CD1c-positive myeloid dendritic cell (primary cell): ENCODE results near the gene KRT34.
A peak's percentile ranks its signal among the peaks of the same experiment; 100 is the strongest.
"Not testable (repeated sequence)": the region's sequence is repeated elsewhere in the genome, so short reads cannot be mapped to it uniquely, and the experiment has no call there.

Source experiments
- DNase-seq: peaks from one replicate; pipeline ENCODE4 v3.0.0-alpha.2; 2016; ENCODE audit errors: extremely low spot score

Gene KRT34

DNA sequence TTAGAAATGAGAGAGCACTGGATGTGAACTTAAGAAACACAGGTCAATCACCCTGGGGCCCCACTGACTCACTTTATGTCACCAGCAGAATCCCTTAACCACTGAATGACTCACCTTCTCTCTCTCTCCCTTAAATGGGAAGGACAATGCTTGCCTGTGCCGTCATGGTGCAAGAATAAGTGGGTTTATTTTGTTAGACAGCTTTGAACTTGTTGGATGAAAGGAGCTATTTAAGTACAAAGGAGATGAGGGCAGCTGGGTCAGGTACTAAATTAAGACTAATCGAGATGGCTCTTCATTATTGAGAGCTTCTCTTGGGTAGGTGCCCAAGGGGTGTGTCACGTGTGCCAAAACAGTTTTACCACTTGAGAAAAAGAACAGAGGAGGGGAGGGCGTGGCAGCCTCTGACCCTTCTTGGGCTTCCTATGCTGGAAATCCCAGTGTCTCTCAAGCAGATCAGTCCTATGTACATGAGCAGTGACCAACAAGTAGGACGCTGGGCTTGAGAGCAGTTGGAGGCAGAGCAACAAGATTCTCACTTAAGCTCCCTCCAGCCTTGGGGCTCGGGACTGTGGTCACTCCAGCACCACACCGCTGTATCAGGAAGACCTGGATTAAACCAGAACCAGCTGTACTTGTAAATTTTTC, 22.0 kb upstream of the KRT34 start:
- peak; percentile 10 for DNase-seq

DNA sequence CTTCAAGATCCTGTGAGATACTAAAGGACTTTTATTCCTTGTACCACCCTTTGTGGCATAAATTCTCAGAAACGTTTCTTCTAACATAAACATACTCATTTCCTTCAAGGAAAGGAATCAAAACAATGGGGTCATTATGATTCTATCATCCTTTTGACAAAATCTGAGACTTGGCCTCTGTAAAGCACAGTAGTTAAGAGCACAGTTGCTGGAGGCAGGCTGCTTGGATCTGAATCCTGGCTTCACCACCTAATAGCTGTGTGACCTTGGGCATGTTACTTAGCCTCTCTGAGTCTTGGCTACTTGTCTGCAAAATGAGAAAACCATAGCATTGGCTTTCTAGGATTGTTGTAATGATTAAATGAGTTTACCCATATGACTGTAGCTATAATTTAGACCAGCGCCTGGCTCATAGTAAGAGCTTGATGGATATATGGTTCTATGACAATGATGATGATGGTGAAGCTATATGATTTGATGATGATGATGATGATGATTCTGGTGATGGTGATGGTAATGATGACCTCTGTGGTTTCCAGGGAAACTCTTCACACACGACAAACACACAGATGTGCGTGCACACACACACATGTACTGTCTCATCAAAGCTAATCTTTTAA, 21.4 kb upstream of the KRT34 start:
- no peak for DNase-seq

DNA sequence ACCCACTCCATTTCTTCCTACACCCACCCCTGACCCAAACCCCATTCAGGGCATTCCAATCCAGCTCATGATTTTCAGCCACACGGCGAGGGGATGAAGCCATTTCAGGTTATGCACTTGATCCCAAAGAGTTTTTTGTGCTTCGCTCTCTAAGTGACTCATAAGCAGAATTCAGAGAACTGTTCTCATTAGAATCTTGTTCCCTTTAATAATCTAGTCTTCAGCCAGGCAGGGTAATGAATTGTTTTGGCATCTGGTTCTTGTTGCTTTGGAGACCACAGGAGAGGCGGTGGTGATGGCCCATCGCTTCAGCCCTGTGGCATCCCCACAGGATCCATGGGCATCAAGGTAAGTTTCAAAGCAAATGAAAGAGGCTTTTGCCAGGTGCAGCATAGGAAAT, 20.1 kb upstream of the KRT34 start:
- DNase-seq = no peak

- DNase-seq = peak; percentile 18
Observed at GRCh38 chr17:41396996-41397660, 15.0 kb upstream of the KRT34 start, which contains the start of gene KRT31. Gene KRT31 (minus strand): TSS chr17:41397608. CDS start chr17:41397539, 69 bp downstream.

DNA sequence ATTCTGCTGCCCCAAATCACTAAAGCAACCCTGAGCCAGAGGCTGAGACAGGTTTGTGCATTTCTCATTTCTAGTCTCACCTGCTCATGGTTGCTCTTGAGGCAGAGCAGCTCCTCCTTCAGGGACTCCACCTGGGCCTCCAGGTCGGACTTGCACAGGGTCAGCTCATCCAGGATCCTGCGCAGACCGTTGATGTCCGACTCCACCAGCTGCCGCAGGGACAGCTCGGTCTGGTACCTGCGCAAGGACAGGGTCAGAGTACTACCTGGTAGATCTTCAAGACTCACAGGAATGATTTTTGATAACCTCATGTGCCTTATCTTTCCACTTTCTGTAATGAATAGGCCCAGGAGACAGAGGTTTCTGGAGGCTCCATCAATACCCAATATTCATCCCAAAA, 14.2 kb upstream of the KRT34 start:
- DNase-seq = no peak

DNA sequence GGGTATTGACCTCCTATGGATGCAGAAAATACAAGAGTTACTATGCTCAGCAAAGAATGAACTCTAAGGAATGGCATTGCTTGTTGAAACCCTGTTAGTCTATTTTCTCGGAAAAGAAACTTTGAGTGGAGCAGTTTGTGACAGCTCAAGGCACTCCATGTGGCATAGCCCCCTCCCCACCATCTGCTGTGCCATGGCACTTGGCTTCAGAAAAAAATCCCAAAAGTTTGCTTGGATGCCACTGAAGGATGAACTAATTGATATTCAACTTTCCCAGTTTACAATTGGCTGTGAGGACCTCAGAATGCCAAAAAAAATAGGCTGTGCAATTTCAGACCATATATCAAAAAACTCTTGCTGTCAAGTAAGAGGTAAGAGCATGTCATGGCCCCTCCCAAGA, 13.5 kb upstream of the KRT34 start:
- DNase-seq = no peak

- DNase-seq = not testable (repeated sequence)
Observed at GRCh38 chr17:41395044-41395443, 12.9 kb upstream of the KRT34 start.

GRCh38 chr17:41394254-41394996, 12.3 kb upstream of the KRT34 start:
- DNase-seq = no peak

GRCh38 chr17:41393826-41394225, 11.7 kb upstream of the KRT34 start:
- no peak for DNase-seq

DNA sequence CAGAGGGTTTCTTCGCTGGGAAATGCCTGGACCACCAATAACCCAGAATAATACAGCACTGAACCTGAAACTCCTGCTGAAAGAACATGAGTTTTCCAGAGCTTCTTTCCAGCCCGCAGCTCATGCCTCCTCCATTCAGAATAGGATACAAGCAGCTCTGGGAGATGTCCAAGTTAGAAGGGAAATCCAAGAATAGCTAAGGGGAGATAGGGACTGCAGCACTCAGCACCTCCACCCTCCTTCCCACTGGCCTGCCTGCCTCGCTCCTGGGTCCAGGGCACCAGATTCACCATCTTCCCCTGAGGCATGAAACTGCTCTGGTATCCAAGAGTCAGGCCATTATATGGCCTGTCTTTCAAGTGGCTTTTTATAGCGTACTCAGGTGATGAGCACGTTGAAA, 11.2 kb upstream of the KRT34 start:
- DNase-seq = no peak

- no peak for DNase-seq
Observed at GRCh38 chr17:41392278-41392677, 10.2 kb upstream of the KRT34 start.

GRCh38 chr17:41391535-41391934, 9.4 kb upstream of the KRT34 start:
- no peak for DNase-seq

GRCh38 chr17:41390411-41390938, 8.4 kb upstream of the KRT34 start:
- DNase-seq = no peak

DNA sequence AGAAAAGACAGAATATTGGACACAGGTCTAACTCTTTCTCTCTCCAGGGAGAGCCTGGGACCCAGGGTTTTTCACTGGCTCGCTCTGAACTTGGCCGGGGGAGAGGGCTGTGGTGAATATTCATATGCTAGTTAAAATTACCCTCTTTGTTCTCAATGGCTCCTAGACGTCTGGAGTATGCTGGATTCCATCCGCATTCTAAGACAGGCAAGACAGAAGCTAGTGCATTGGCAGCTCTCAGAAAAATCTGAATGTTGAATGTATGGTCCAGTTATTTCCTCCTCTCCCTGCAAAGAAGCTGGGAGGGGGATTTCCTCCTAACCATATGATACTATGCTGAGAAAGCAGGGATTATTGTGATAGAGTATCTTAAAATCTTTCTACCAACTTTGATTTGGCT, 5.6 kb upstream of the KRT34 start:
- no peak for DNase-seq

DNA sequence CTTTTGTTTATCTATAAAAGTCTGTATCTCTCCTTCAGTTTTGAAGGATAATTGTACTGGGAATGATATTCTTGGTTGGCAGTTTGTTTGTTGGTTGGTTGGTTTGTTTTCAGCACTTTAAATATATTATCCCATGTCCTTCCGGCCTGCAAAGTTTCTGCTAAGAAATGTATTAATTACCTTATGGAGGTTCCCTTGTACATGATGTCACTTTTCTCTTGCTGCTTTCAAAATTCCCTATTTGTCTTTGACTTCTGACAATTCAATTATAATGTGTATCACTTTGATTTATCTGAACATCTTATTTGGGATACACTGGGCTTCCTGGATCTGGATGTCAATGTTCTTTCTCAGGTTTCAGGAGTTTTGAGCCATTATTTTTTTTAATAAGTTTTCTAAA, 4.1 kb upstream of the KRT34 start:
- DNase-seq = no peak

DNA sequence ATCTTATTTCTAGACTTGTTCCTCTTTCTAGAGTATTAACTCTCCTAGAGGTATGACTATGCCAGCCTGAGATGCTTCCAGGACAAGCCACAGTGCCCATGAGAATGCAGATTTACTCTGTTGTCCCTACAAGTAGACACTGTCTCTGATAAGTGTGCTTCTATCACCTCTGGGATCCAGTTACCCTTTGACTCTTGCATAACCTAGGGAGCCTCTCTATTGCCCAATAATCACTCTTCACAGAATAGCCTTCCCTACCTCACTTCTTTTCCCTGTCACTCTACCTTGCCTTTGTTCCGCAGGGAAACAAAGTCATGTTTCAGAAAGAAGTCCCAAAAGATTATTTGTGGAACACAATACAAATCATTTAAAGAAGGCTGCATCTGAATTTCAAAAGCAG, 1.6 kb upstream of the KRT34 start:
- DNase-seq = no peak

DNA sequence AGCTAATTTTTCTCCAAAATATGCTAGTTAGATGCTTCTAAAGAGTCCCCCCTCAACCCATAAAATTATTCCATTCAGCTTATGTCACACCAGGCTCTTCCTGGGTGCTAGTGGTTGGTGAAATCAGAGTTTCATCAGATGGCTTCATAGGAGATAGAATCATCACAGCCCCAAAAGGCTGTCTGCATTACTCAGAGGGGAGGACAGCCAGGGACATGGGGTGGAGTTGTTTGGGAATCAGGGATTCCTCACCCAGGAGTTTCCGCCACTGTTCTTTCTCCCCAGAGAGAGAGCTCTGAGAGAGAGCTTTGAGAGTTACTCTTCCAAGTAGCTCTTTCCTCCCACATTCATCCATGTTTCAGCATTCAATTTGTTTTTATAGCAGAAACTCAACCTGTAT, 288 bp upstream of the KRT34 start:
- DNase-seq = no peak

- not testable (repeated sequence) for DNase-seq
Observed at GRCh38 chr17:41380091-41380490, 2.0 kb downstream of the KRT34 start.

DNA sequence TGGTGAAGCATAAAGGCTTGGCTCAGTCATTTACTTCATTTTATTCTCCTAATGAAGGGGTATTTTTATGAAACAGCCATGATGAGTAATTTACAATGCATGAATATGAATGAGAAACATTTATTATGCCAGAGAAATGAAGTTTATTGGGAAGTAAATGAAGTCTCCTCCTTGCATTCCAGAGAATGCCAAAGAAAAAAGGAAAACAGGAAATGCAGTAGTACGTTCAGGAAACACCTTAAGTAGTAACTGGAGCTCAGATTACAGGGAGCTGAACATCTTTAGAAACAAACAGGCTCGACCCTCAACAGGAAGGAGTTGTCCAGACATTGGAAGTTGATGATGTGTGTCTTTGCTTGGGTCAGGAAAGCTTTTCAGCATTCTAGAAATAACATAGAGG, 4.6 kb downstream of the KRT34 start:
- no peak for DNase-seq

GRCh38 chr17:41369713-41370112, 12.4 kb downstream of the KRT34 start, which contains the start of gene KRT33B:
Gene KRT33B (minus strand): TSS chr17:41369813. CDS start chr17:41369750, 63 bp downstream.
- DNase-seq = no peak

GRCh38 chr17:41369023-41369422, 13.1 kb downstream of the KRT34 start:
- no peak for DNase-seq

GRCh38 chr17:41367426-41368075, 14.6 kb downstream of the KRT34 start:
- no peak for DNase-seq
